Neural crest cell (in vitro differentiated cells): Measurements from ENCODE around the gene RPS21. TPM values are rescaled to one million over a fixed set of nuclear protein-coding genes. Genes with fewer than 3 reads are reported as not detected.

Source experiments
- DNase-seq: peaks from one replicate; pipeline ENCODE4 v3.0.0; 2021; ENCODE audit warnings: low read depth, mixed read lengths, low spot score
- H3K27ac Mint-ChIP-seq: one replicate; pipeline ENCODE4 v1.8.0; 2021; ENCODE audit warnings: mild to moderate bottlenecking, mixed read lengths; ENCODE audit not compliant: unreplicated experiment
- H3K27me3 Mint-ChIP-seq: 2 replicates; pipeline ENCODE4 v1.8.0; 2021; ENCODE audit warnings: low read depth, mild to moderate bottlenecking, mixed read lengths
- H3K36me3 Mint-ChIP-seq: 2 replicates; pipeline ENCODE4 v1.8.0; 2021; ENCODE audit warnings: low read depth, mild to moderate bottlenecking, mixed read lengths
- H3K4me1 Mint-ChIP-seq: 2 replicates; pipeline ENCODE4 v1.8.0; 2021; ENCODE audit warnings: mixed read lengths
- H3K4me3 Mint-ChIP-seq: one replicate; pipeline ENCODE4 v1.8.0; 2021; ENCODE audit warnings: mild to moderate bottlenecking, mixed read lengths
- H3K9me3 Mint-ChIP-seq: 2 replicates; pipeline ENCODE4 v1.8.0; 2021; ENCODE audit warnings: mixed read lengths
- CTCF ChIP-seq: fragments of 200-600 bp; sonication (generic); conservative IDR thresholded peaks from 2 replicates; pipeline ENCODE4 v1.5.0; 2021; ENCODE audit warnings: antibody characterized with exemption, mild to moderate bottlenecking
- total RNA-seq: library from RNA; stranded (reverse); gene quantifications from 2 replicates; pipeline ENCODE4 v1.2.1, GENCODE V29; 2021

Gene RPS21
- total RNA-seq, 1 donor from 2014 or later = 1,312 TPM

- Mint-ChIP-seq H3K27ac (no peak overlapping the region), H3K4me1 (peaks cover 6% of the 10 kb centered on the region), H3K36me3 (no peaks in the 10 kb centered on the region), H3K9me3 (no peaks in the 10 kb centered on the region), H3K27me3 (peaks cover 7% of the 10 kb centered on the region), H3K4me3 (no peak overlapping the region)
- no peak for TF ChIP-seq CTCF
- DNase-seq = no peak
These were observed 44.1 kb downstream of the RPS21 start for GRCh38 chr20:62430866-62431447.

- no peak for TF ChIP-seq CTCF
- H3K27me3 Mint-ChIP-seq = peaks cover 7% of the 10 kb centered on the region
- H3K27ac Mint-ChIP-seq = no peak overlapping the region
- no peaks in the 10 kb centered on the region for H3K9me3 Mint-ChIP-seq
- H3K4me1 Mint-ChIP-seq = peaks cover 3% of the 10 kb centered on the region
- H3K4me3 Mint-ChIP-seq = no peak overlapping the region
- DNase-seq = no peak
- no peaks in the 10 kb centered on the region for H3K36me3 Mint-ChIP-seq
These were observed 47.0 kb downstream of the RPS21 start for GRCh38 chr20:62433658-62434497.

- Mint-ChIP-seq H3K9me3 (no peaks in the 10 kb centered on the region), H3K4me1 (no peaks in the 10 kb centered on the region), H3K4me3 (no peak overlapping the region), H3K27me3 (peaks cover 7% of the 10 kb centered on the region), H3K27ac (no peak overlapping the region), H3K36me3 (no peaks in the 10 kb centered on the region)
- DNase-seq = no peak
- no peak for TF ChIP-seq CTCF
These were observed 49.8 kb downstream of the RPS21 start for GRCh38 chr20:62436692-62437091.

DNA sequence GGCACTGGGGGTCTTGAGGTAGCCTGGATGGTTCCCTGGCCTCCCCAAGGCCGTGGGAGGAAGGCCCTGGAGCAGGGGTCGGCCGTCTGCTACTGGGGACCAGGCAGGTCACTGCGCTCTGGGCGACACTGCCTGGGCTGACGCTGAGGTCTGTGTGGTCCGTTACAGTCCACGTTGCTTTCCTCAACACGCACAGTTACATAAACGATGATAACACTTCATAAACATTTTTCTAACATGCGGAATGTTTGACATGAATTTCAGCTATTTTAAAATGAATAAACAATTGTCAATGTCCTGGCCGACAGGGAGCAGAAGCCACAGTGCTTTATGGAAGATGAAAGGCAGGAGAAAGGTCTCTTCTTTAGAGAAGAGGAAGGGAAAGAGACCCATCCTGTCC is 50.6 kb downstream of the RPS21 start:
- no peak for TF ChIP-seq CTCF
- H3K27ac Mint-ChIP-seq = no peak overlapping the region
- H3K4me1 Mint-ChIP-seq = no peaks in the 10 kb centered on the region
- no peak for DNase-seq
- no peaks in the 10 kb centered on the region for H3K36me3 Mint-ChIP-seq
- H3K9me3 Mint-ChIP-seq = no peaks in the 10 kb centered on the region
- peaks cover 7% of the 10 kb centered on the region for H3K27me3 Mint-ChIP-seq
- H3K4me3 Mint-ChIP-seq = no peak overlapping the region

DNA sequence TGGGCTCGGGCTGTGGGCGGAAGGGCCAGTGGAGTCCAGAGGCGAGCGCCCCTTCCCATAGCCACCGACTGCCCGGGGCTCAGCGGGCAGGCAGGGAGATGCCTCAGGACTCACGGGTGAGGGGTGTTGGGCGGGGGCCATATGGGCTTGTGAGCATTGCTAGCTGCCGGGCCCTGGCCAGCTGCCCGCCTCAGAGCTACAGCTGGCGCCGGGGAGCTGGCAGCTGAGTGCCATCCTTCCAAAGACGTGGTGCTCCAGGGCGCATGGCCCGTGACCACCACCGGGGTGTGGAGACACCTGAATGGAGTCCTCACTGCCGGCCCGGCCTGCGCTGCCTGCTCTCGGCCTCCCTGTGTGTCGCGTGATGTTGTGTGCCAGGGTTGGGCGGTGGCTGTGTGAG is 51.0 kb downstream of the RPS21 start:
- H3K4me1 Mint-ChIP-seq = no peaks in the 10 kb centered on the region
- H3K9me3 Mint-ChIP-seq = no peaks in the 10 kb centered on the region
- no peak for DNase-seq
- H3K4me3 Mint-ChIP-seq = no peak overlapping the region
- TF ChIP-seq CTCF = no peak
- H3K36me3 Mint-ChIP-seq = no peaks in the 10 kb centered on the region
- H3K27ac Mint-ChIP-seq = no peak overlapping the region
- peaks cover 7% of the 10 kb centered on the region for H3K27me3 Mint-ChIP-seq

Other genes with a start within 250 kb of the RPS21 start
- gene PSMA7, start 243.7 kb upstream of the RPS21 start, total RNA-seq = 318 and 322 TPM in 2 replicates
- gene SS18L1, start 243.3 kb upstream of the RPS21 start, total RNA-seq = 29.6 and 30.0 TPM in 2 replicates
- 32.9 and 34.6 TPM in 2 replicates for gene MTG2, start 204.1 kb upstream of the RPS21 start, total RNA-seq
- 0.75 and 0.86 TPM in 2 replicates for gene HRH3, start 166.8 kb upstream of the RPS21 start, total RNA-seq
- 33.1 and 35.6 TPM in 2 replicates for gene OSBPL2, start 148.6 kb upstream of the RPS21 start, total RNA-seq
- 90.4 and 98.8 TPM in 2 replicates for gene ADRM1, start 84.1 kb upstream of the RPS21 start, total RNA-seq
- 35.0 and 38.8 TPM in 2 replicates for gene LAMA5, start 19.8 kb upstream of the RPS21 start, total RNA-seq
- gene CABLES2, start 20.2 kb downstream of the RPS21 start, total RNA-seq = 25.2 and 26.6 TPM in 2 replicates
- gene RBBP8NL, start 40.4 kb downstream of the RPS21 start, total RNA-seq = not detected in 2 replicates
- gene GATA5, start 88.9 kb downstream of the RPS21 start, total RNA-seq = 0.14 TPM in 1 of 2 replicates, not detected in the other